GM12892 (cell line): ENCODE results near the gene RXRG.

Experiments used
- POLR2A ChIP-seq: IDR thresholded peaks from 2 replicates; pipeline ENCODE4 v1.6.1; 2011; ENCODE audit warnings: low read depth, low read length, control low read depth
- POLR2AphosphoS5 ChIP-seq: IDR thresholded peaks from 2 replicates; pipeline ENCODE4 v1.6.1; 2011; ENCODE audit warnings: low read depth, low read length, control low read depth

DNA sequence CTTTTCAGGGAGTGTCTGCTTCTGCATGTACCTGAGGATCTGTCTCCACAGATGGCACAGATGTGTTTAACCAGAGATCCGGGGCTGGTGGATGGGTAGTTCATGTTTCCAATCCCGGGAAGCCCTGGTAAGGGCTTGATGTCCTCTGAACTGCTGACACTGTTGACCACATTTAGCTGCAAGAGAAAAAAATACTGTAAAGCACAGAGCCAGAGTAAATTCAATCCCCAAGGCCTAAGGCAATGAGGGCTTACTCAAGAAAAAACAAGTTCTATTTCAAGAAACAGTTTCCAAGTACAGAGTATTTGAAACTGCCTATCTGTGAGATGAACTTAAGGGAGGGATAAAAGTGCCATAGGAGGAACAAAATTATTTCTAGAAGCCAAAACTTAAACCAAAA, 25.1 kb downstream of the RXRG start:
- TF ChIP-seq POLR2A (no peak), POLR2AphosphoS5 (no peak)
